Measurements from ENCODE around the gene CTNNA3.
"Not testable (repeated sequence)": the region's sequence is repeated elsewhere in the genome, so short reads cannot be mapped to it uniquely, and the experiment has no call there.

Gene CTNNA3

DNA sequence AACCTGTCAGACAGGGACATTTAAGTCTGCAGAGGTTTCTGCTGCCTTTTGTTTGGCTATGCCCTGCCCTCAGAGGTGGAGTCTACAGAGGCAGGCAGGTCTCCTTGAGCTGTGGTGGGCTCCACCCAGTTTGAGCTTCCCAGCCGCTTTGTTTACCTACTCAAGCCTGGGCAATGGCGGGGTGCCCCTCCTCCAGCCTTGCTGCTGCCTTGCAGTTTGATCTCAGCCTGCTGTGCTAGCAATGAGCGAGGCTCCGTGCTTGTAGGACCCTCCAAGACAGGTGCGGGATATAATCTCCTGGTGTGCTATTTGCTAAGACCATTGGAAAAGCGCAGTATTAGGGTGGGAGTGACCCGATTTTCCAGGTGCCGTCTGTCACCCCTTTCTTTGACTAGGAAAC is 1360.2 kb downstream of the CTNNA3 start:
- DNase-seq, result not testable (repeated sequence)

DNA sequence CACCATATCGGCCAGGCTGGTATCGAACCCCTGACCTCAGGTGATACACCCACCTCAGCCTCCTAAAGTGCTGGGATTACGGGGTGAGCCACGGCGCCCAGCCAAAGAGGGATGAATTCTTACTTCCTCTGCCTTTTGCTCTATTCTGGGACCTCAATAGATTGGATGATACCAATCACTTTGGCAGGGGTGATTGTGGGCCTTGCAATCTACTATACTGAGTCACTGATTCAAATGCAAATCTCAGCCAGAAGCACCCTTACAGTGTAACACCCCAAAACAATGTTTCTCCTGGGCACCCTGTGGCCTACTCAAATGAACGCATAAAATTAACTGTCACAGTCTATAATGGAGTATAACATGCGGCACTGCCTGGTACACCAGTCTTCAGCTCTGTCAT is 1366.8 kb downstream of the CTNNA3 start:
- DNase-seq, result no peak

DNA sequence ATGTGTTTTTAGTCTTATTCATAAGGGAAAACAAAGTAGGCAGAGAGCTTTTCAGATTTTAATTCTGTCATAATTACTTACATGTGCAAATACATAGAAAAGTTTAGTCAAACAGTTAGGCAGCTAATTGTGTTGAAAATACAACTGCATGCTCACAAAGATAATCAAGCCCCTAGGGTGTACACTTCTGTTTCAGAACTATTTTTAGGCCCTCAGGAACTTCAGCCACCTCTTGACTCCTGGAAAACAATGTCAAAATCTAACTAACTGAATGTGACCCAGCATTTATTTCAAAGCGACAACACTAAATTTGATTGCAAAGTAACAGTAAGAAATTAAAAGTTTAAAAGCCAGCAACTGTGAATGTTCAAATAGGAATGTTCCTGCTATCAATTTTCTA is 1369.1 kb downstream of the CTNNA3 start:
- no peak for DNase-seq

DNA sequence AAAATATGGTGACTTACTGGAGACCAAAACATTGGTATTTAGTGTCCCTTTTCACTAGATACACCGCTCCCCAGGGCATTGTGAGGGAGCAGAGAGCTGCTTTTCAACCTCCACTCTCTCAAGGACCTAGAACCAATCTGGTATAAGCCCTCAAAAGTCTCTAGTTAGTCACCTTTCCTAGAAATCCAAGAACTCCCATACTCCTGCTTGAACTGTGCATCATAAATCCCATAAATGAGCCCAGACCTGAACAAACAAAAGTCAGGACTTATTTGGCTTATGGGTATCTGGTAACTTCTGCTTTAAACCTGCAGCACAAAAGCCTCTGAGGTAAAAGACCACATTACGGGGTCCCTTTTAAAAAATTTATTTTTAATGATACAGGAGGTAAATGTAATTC is 1373.2 kb downstream of the CTNNA3 start:
- no peak for DNase-seq

DNA sequence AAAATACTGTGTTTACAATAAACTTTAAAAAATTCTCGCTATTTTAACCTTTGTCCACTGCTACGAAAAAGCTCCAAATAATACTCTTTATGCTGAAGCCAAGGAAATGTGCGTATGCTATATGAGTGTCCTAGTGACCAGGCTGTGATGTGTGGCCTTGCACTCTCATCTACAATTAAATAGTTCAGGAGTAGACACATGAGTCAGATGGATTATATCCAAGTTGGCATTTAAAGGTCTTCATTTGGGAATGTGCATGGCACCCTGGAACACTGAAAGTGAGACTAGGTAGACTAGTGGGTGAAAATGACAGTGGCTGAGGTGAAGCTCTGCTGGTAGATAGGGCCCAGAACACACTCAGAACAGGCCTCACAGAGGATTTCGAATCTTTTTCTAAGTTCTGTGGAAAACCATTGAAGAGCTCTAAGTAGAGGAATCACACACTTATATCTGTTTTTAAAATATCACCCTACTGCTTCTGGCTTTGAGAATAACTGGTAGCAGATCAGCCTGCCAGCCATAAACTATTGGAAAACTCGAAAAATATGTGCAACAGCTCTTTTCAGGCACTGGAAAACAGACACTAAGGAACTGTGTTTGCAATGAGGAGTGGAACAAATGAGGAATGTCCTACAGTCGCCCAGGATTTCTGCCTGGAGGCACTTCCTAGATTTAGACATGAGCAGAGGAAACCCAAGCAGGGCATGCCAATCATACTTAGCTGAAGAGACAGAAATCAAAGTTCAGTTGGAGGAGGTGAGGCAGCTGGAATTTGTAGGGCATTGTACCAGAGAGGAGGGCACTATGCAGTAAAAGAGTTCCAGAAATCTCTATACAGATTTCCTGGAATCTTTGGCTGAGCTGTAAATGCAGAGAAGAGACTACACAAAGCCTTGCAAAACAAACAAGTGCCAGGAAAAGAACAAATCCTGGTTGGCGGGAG is 1374.0 kb downstream of the CTNNA3 start:
- DNase-seq, result no peak

DNA sequence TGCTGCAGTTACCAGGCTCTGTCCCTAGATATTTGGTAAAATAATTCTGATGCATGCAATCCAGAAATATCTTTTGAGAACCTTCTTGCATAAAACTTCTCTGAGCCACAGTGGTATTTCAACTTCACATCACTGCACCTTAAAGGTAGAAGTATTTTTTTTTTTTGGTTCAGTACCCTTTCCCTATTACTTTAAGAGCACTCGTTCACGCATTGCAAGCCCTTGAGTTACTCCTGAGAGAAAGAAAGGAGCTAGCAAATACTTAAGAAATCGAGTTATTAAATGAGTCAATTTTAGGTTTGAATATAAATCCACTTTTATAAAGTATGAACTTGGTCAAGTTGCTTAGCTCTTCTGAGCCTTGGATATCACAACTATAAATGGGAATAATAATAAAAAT is 1377.2 kb downstream of the CTNNA3 start:
- no peak for DNase-seq

DNA sequence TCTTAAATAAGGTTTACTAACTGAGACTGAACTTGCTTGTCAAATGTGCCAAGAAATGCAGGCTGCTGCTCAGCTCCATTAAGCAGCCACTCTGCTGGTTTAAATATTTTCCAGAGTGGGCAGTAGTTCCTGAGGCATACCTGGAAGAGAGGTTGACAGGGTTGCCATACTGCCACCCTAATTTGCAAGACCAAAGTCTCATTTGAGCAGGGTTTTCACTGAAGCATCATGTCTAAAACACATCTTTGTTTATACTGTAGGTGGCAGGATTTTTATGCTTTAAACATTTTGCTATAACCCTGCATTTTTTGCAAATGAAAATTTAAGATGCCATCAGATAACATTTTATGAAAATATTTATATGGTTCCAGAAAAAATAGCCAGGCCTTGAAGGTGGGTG is 1388.2 kb downstream of the CTNNA3 start:
- DNase-seq, result no peak

DNA sequence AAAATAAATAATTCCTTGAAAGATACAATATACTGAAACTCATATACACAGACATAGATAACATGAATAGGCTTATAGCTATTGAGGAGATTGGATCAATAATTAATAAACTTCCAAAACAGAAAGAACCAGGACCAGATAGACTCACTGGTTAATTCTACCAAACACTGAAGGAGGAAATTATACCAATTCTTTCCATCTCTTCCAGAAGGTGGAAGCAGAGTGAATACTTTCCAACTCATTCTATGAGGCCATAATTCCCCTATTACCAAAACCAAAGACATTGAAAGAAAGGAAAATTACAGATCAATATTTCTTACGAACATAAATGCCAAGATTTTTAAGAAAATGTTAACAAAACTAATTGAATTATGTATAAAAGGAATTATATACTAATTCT is 1394.9 kb downstream of the CTNNA3 start:
- no peak for DNase-seq

DNA sequence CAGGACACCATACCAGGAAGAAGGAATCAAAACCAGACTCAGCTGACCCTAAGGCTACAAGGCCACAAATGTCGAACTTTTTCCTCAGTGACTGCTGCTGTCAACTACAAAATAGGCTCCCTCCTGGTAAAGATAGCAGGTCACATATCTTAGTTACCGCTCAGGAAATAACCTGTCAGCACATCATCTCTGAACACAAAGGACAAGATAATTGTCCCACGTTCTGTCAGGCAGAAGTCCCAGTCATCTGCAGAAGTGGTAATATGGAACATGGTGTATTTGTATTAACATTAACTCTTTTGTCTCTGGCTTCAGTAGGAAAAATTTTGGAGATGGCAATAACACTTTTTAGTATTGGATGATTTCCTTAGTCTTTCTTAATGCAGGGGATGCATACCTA is 1400.4 kb downstream of the CTNNA3 start:
- no peak for DNase-seq

DNA sequence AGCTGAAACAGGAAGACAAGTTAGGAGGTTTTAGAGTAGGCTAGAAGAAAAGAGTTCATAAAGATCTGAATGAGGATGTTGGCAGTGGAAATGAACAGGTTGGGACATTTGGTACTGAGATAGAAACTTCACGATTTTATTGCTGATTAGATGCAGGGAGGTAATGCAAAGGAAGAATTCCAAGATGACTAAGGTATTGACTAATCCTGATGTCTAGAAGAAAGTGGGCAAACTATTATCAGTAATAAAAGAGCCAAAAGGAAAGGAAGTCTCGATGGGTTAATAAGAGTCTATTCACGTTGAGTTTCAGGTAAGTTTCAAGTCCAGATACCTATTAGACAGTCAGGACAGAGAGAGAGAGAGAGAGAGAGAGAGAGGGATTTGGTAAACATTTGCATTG is 1401.5 kb downstream of the CTNNA3 start:
- no peak for DNase-seq

DNA sequence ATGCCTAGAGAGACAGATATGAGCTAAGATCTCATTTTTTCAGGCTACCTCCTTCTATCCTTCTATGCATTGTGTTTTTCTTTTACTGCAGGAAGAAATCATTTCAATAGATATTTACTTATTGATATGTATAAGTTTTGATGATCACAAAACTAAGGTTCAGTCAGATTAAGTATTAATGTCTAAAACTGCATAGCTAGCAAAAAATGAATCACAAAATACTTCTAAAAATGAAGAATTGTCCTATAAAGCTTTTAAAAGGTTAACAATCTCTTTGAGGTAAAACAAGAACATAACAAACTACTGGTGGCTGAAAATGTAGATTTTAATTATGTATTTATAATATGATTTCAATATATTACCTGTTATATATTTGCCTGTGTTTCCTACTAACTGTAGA is 1403.1 kb downstream of the CTNNA3 start:
- no peak for DNase-seq

DNA sequence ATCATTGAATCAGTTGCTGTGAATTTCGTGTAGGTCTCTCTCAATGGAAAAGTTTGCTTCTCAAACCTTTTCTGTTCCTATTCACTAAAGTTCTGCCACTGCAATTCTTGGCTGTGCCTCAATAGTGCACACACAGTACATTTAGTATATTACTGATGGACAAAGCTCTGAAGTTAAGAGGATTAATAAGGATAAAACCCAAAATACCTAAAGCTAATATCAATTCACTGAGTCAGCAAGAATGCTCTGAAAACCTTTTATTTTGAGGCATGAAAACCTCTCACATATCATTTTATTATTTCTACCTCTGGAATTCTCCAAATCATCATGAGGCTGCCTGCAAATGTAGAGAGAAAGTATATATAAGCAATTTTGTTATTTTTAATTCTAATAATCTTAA is 1403.5 kb downstream of the CTNNA3 start:
- no peak for DNase-seq

DNA sequence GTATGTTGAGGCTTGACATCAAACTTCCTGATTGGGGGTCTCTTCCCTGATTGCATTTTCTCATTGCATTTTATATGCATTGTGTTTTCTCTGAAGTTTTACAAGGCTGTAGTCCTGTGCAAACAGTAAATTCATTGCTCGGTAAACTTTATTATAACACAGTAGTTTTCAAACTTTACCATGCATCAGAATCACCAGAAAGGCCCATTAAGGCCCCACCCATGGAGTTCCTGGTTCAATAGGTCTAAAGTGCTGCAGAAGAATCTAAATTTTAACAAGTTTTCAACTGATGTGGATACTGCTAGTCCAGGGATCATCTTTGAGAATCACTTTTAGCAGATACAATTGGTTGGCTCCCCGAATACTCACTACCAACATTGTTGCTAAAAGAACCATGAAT is 1404.9 kb downstream of the CTNNA3 start:
- DNase-seq, result no peak

DNA sequence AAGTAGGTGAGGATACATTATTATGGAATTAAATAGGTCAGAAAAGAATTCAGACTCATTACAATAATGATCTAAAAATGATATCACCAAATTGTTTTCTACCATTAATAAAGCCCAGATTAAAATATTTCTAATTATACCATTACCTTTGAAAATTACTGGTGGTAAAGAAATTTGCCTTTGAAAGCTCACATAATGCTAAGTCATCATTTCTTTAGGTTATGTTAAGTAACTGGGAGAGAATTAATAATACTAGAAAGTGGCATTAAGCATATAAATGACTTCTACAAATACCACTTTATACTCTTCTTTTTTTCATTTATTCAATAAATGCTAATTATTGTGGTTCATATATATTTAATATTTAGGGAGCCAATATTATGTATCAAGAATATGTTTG is 1411.4 kb downstream of the CTNNA3 start:
- no peak for DNase-seq

DNA sequence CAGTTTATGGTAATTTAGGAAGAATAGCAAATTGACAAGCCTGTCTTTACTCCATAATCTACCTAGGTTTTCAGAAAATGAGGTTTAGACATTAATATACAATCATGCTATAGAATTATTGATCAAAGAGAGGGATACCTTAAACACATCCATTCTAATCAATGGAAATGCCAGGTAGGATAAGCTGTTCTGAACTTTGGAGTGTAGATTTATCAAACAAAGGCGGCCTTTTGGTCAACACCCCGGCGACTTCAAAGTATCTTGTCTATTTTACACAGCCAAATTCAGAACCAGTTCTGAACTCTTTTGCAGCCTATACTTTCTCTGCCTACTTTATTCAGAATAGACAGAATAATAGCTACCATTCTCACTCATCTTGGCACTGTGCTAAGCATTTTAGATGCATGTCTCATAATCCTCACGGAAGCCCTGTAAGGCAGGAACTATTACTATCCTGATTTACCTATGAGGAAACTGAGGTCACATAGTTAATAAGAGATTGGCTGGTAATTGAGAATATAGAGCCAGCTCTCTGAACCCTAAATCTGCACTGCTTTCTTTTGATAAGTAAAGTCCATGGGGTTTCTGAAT is 1412.0 kb downstream of the CTNNA3 start:
- no peak for DNase-seq

DNA sequence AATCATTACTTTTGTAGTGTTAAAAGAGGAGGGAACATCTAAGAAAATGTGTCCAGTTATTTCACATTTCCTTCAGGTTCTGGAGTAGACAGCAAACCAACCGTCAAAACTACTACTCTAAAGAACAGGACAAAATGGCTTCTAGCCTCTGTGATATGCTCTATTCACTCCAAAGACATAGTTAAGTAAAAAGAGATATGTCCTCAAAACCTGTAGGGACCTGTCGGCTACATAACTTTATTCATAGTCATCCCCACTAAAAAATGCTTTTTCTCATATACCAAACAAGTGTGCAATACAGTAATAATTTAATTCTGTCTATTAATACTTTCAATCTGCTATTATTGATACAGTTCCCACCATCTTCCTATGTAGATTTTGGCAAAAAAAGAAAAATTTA is 1412.9 kb downstream of the CTNNA3 start:
- no peak for DNase-seq

DNA sequence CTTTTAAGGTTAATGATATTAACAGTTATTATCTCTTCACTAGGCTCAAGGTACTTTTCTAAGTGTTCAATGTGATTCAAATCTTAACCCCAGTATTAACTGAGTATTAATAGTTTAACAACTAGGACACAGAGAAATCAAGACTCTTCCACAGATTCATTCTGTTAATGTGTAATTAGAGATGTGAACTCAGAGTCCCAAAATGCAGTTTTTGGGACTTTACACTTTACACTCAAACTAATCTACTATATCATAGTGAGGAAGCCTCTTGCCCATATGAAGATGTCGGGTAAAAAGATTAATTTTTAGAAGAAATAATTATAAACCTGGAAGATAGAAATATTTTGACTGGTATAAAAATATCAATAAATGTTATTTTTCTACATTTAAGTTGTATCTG is 1414.7 kb downstream of the CTNNA3 start:
- DNase-seq, result no peak

DNA sequence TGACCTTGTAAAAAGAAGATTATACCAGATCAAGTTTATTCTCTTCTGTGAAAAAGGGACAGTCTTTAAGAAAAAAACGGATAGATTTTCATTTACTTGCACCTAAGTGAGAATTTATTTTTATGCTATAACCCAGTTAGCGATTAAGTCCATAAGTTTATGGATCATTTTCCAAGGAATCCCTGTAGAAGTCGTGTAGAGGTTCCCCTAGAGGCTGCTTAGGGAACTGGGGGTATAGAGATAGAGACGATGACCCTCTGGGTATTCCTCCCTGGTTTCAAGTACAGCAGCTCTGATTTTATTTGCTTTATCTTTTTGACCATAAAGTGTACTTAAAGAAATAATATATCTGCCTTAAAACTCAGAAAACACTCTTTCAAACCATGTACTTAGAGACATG is 1418.5 kb downstream of the CTNNA3 start:
- no peak for DNase-seq

DNA sequence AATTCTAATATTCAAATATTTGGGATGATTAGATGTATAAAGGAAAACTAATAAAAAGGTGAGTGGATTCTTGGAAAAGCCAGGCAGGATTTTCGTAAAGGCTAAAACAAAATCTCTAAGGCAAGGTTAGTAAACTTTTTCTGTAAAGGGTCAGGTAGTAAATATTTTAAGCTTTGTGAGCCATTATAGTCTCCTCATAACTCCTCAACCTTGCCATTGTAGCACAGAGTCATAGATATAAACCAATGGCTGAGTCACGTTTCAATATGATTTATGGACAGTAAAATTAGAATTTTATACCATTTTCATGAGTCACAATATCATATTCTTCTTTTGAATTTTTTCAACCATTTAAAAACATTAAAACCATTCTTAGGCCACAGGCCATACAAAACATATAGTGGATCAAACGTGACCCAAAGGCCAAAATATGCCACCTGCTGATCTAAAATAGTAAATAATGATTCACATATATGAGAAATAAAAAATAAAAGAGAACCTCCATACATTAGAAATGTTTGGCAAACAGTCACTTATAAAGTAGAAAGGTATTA is 1422.0 kb downstream of the CTNNA3 start:
- no peak for DNase-seq

DNA sequence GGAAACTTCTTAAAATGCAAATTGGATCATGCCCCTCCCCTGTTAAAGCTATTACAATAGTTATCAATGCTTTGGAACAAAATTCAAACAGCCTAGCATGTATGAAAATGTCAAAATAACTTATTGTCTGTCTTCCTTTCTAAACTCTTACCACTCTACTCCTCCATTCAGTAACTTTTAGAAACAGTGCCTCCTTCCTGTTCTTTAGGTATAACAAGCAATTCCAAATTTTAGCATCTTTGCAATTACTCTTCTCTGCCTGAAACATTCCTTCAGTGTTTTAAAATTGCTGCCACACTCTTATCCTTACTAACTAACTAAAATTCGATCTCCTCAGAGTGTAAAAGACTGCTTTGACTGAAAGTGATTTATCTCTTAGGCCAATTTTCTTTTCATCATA is 1430.6 kb downstream of the CTNNA3 start:
- DNase-seq, result no peak

DNA sequence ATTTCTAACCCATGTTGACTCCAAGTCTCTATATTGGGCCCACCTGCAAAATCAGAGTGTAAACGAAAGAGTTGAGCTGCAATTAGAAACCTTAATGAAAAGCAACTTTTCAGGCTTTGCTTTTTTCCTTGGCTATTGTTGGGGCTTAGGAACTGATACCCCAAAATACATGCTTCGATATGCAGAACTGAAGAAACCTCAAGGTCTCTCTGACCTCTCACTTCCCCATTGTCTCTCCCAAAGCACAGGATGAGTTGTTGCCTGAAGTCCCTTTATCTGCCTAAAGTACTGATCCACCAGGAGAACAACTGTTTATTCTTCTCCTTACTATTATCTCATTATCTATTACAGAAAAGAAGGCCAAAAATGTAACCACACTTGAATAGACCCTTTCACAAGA is 1436.2 kb downstream of the CTNNA3 start:
- no peak for DNase-seq

DNA sequence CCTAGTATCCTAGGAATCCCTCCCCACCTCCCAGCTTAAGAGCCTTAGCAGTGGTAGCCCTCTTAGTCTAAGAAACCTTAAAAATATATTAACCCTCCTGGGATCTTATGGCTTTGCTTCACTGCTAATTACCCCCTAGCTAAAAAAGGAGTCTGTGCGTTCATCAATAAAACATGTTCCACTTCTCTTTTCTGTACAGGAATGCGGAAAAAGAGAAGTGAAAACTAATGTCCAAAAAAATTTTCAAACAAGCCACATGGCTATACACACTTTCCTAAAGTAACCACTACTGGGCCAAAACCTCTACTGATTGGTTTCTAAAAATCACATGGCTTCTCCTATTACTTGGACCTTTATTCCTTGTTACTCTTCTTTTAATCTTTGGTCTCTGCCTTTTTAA is 1437.3 kb downstream of the CTNNA3 start:
- no peak for DNase-seq

DNA sequence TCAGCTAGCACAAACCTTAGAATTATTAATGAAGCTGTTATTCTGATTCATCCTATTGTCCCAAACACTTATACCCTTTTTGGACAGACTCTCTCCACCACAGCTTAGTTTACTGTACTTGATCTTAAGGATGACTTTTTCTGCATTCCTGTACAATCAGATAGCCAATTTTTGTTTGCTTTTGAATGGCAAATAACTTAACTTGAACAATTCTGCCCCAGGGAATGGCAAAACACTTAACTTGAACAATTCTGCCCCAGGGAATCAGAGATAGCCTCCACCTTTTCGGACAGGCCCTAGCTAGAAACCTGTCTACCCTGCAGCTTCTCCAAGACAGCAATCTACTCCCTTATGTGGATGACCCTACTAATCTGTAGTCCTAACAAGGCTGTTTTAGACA is 1438.2 kb downstream of the CTNNA3 start:
- DNase-seq, result no peak

DNA sequence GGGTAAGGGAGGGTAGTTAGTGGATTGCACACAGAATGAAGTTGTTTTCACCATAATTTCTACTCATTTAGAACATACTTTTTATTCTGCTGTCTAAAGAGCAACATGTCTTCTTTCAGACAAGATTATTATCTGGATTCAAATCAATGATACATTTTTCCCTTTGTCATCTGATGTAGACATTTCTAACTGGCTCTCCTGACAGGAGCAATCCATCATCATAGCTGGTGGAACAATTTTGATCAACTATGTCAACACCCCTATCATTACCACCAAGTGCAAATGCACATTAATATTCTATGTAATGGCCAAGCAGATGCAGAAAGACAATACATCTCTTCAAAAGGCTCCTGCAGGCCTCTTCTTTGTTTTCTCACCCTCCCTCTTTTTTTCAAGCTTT is 1443.0 kb downstream of the CTNNA3 start:
- no peak for DNase-seq

Measured in CD4-positive, alpha-beta T cell treated with Interleukin-12 subunit alpha and Interleukin-12 subunit beta, for 1 hour (primary cell).